ENCODE measurements around the gene B3GNT4.

The B3GNT4 gene

GRCh38 chr12:122185494-122186082, 17.9 kb upstream of the B3GNT4 start:
- Histone ChIP-seq H3K27ac (ENCODE audit: low read depth, low read length, poor library complexity, severe bottlenecking) (no peak overlapping the region), H3K79me2 (ENCODE audit: insufficient read depth, low read length) (no peaks in the 10 kb centered on the region), H3K9me2 (ENCODE audit: low read depth, low read length) (no peaks in the 10 kb centered on the region), H3K4me3 (ENCODE audit: low read depth, low read length, poor library complexity, severe bottlenecking) (no peak overlapping the region), H3K4me1 (ENCODE audit: insufficient read depth, low read length, severe bottlenecking) (peaks cover 23% of the 10 kb centered on the region), H3K9ac (ENCODE audit: low read length) (no peak overlapping the region), H3K4me2 (ENCODE audit: low read length) (no peak overlapping the region), H3K27me3 (ENCODE audit: insufficient read depth, low read length) (peaks cover 3% of the 10 kb centered on the region; the same call in 1 of the 2 replicates), H3F3A (ENCODE audit: insufficient read depth, low read length) (no peaks in the 10 kb centered on the region), H4K20me1 (ENCODE audit: insufficient read depth, low read length) (no peaks in the 10 kb centered on the region), H3K9me3 (ENCODE audit: low read length) (no peaks in the 10 kb centered on the region), H2AFZ (ENCODE audit: low read length) (no peak overlapping the region), H3K36me3 (ENCODE audit: insufficient read depth, low read length) (no peaks in the 10 kb centered on the region)
- TF ChIP-seq CTCF (IDR thresholded peaks at IDR 0.05; ENCODE audit: low read length): no peak
- no peak for TF ChIP-seq EZH2 (IDR thresholded peaks at IDR 0.05; ENCODE audit: borderline replicate concordance, low read length)

GRCh38 chr12:122187466-122187865, 16.0 kb upstream of the B3GNT4 start:
- H3K9ac ChIP-seq (ENCODE audit: low read length): no peak overlapping the region
- no peak overlapping the region for H3K27ac ChIP-seq (ENCODE audit: low read depth, low read length, poor library complexity, severe bottlenecking)
- H3K4me2 ChIP-seq (ENCODE audit: low read length): no peak overlapping the region
- H3K9me2 ChIP-seq (ENCODE audit: low read depth, low read length): no peaks in the 10 kb centered on the region
- no peak overlapping the region for H3K4me3 ChIP-seq (ENCODE audit: low read depth, low read length, poor library complexity, severe bottlenecking)
- no peaks in the 10 kb centered on the region for H3F3A ChIP-seq (ENCODE audit: insufficient read depth, low read length)
- peaks cover 3% of the 10 kb centered on the region; the same call in 1 of the 2 replicates for H3K27me3 ChIP-seq (ENCODE audit: insufficient read depth, low read length)
- H3K79me2 ChIP-seq (ENCODE audit: insufficient read depth, low read length): no peaks in the 10 kb centered on the region
- no peak overlapping the region for H2AFZ ChIP-seq (ENCODE audit: low read length)
- no peak for TF ChIP-seq EZH2 (IDR thresholded peaks at IDR 0.05; ENCODE audit: borderline replicate concordance, low read length)
- no peak for TF ChIP-seq CTCF (IDR thresholded peaks at IDR 0.05; ENCODE audit: low read length)
- H4K20me1 ChIP-seq (ENCODE audit: insufficient read depth, low read length): no peaks in the 10 kb centered on the region
- no peaks in the 10 kb centered on the region for H3K9me3 ChIP-seq (ENCODE audit: low read length)
- no peaks in the 10 kb centered on the region for H3K36me3 ChIP-seq (ENCODE audit: insufficient read depth, low read length)
- peaks cover 23% of the 10 kb centered on the region for H3K4me1 ChIP-seq (ENCODE audit: insufficient read depth, low read length, severe bottlenecking)

- H3K9ac ChIP-seq (ENCODE audit: low read length): no peak overlapping the region
- no peak overlapping the region for H3K4me3 ChIP-seq (ENCODE audit: low read depth, low read length, poor library complexity, severe bottlenecking)
- TF ChIP-seq EZH2 (IDR thresholded peaks at IDR 0.05; ENCODE audit: borderline replicate concordance, low read length) (no peak), CTCF (IDR thresholded peaks at IDR 0.05; ENCODE audit: low read length) (no peak)
These were observed 13.7 kb upstream of the B3GNT4 start for GRCh38 chr12:122189626-122190475.

More at GRCh38 chr12:122189626-122190475, 13.7 kb upstream of the B3GNT4 start:
- H3K4me1 ChIP-seq (ENCODE audit: insufficient read depth, low read length, severe bottlenecking): peaks cover under 1% of the 10 kb centered on the region
- H3K9me2 ChIP-seq (ENCODE audit: low read depth, low read length): no peaks in the 10 kb centered on the region
- H4K20me1 ChIP-seq (ENCODE audit: insufficient read depth, low read length): no peaks in the 10 kb centered on the region
- H3K27me3 ChIP-seq (ENCODE audit: insufficient read depth, low read length): peaks cover 3% of the 10 kb centered on the region; the same call in 1 of the 2 replicates
- 0 out of 2 replicates have a peak, but pooled peaks cover 4% of the 10 kb centered on the region for H3K9me3 ChIP-seq (ENCODE audit: low read length)
- no peaks in the 10 kb centered on the region for H3F3A ChIP-seq (ENCODE audit: insufficient read depth, low read length)
- no peaks in the 10 kb centered on the region for H3K79me2 ChIP-seq (ENCODE audit: insufficient read depth, low read length)
- H3K36me3 ChIP-seq (ENCODE audit: insufficient read depth, low read length): no peaks in the 10 kb centered on the region; the same call in 1 of the 2 replicates
- H2AFZ ChIP-seq (ENCODE audit: low read length): no peak overlapping the region
- no peak overlapping the region for H3K27ac ChIP-seq (ENCODE audit: low read depth, low read length, poor library complexity, severe bottlenecking)
- H3K4me2 ChIP-seq (ENCODE audit: low read length): no peak overlapping the region

Data from OCI-LY1 (cell line).